ENCODE measurements around the gene PCED1A.

PCED1A gene

GRCh38 chr20:2807019-2807418 is 33.4 kb downstream of the PCED1A start:
- Mint-ChIP-seq H3K4me3 (no peak overlapping the region), H3K27me3 (peaks cover 51% of the 10 kb centered on the region), H3K36me3 (ENCODE audit: low read depth) (no peaks in the 10 kb centered on the region), H3K27ac (no peak overlapping the region), H3K9me3 (no peaks in the 10 kb centered on the region), H3K4me1 (ENCODE audit: low read depth) (no peaks in the 10 kb centered on the region)

GRCh38 chr20:2806351-2806701 is 34.1 kb downstream of the PCED1A start:
- H3K27me3 Mint-ChIP-seq: peaks cover 49% of the 10 kb centered on the region

GRCh38 chr20:2805689-2806350 is 34.6 kb downstream of the PCED1A start:
- H3K9me3 Mint-ChIP-seq: no peaks in the 10 kb centered on the region
- H3K27me3 Mint-ChIP-seq: peaks cover 49% of the 10 kb centered on the region
- H3K4me3 Mint-ChIP-seq: no peak overlapping the region
- H3K36me3 Mint-ChIP-seq (ENCODE audit: low read depth): no peaks in the 10 kb centered on the region
- peaks cover 8% of the 10 kb centered on the region for H3K4me1 Mint-ChIP-seq (ENCODE audit: low read depth)
- no peak overlapping the region for H3K27ac Mint-ChIP-seq

More at GRCh38 chr20:2806351-2806701, 34.1 kb downstream of the PCED1A start:
- Mint-ChIP-seq H3K9me3 (no peaks in the 10 kb centered on the region), H3K27ac (no peak overlapping the region), H3K4me3 (no peak overlapping the region), H3K36me3 (ENCODE audit: low read depth) (no peaks in the 10 kb centered on the region), H3K4me1 (ENCODE audit: low read depth) (peaks cover 3% of the 10 kb centered on the region)

GRCh38 chr20:2804852-2805688 is 35.4 kb downstream of the PCED1A start:
- Mint-ChIP-seq H3K27ac (no peak overlapping the region), H3K9me3 (no peaks in the 10 kb centered on the region), H3K27me3 (peaks cover 53% of the 10 kb centered on the region), H3K4me1 (ENCODE audit: low read depth) (peaks cover 13% of the 10 kb centered on the region), H3K36me3 (ENCODE audit: low read depth) (peaks cover under 1% of the 10 kb centered on the region), H3K4me3 (no peak overlapping the region)

GRCh38 chr20:2804041-2804828 is 36.2 kb downstream of the PCED1A start:
- Mint-ChIP-seq H3K27me3 (peaks cover 60% of the 10 kb centered on the region), H3K27ac (no peak overlapping the region), H3K36me3 (ENCODE audit: low read depth) (peaks cover 4% of the 10 kb centered on the region), H3K4me1 (ENCODE audit: low read depth) (peaks cover 21% of the 10 kb centered on the region), H3K4me3 (no peak overlapping the region), H3K9me3 (no peaks in the 10 kb centered on the region)

- H3K27ac Mint-ChIP-seq: peak overlapping the region; percentile 74
- peak overlapping the region; percentile 73 for H3K4me3 Mint-ChIP-seq
- H3K36me3 Mint-ChIP-seq (ENCODE audit: low read depth): peaks cover 4% of the 10 kb centered on the region
- H3K9me3 Mint-ChIP-seq: no peaks in the 10 kb centered on the region
- H3K4me1 Mint-ChIP-seq (ENCODE audit: low read depth): peaks cover 27% of the 10 kb centered on the region
- peaks cover 61% of the 10 kb centered on the region for H3K27me3 Mint-ChIP-seq
Observed at GRCh38 chr20:2801286-2801728, 39.1 kb downstream of the PCED1A start.

- Mint-ChIP-seq H3K36me3 (ENCODE audit: low read depth) (peaks cover 4% of the 10 kb centered on the region), H3K9me3 (no peaks in the 10 kb centered on the region), H3K27ac (peak within 1 kb of the TSS; percentile 92), H3K27me3 (peaks cover 56% of the 10 kb centered on the region), H3K4me1 (ENCODE audit: low read depth) (peaks cover 27% of the 10 kb centered on the region), H3K4me3 (peak within 1 kb of the TSS; percentile 89)
Observed at GRCh38 chr20:2800521-2801285, 39.8 kb downstream of the PCED1A start, which contains the start of gene CPXM1. CPXM1 (minus strand) TSS chr20:2800627; CDS start chr20:2800572, 55 bp downstream.

- H3K36me3 Mint-ChIP-seq (ENCODE audit: low read depth): peaks cover 4% of the 10 kb centered on the region
- H3K4me1 Mint-ChIP-seq (ENCODE audit: low read depth): peaks cover 27% of the 10 kb centered on the region
- no peaks in the 10 kb centered on the region for H3K9me3 Mint-ChIP-seq
- H3K27me3 Mint-ChIP-seq: peaks cover 56% of the 10 kb centered on the region
- peak overlapping the region; percentile 89 for H3K4me3 Mint-ChIP-seq
- H3K27ac Mint-ChIP-seq: peak overlapping the region; percentile 92
Observed at GRCh38 chr20:2799688-2800520, 40.6 kb downstream of the PCED1A start.

- Mint-ChIP-seq H3K4me1 (ENCODE audit: low read depth) (peaks cover 27% of the 10 kb centered on the region), H3K27ac (peak overlapping the region; percentile 92), H3K36me3 (ENCODE audit: low read depth) (peaks cover 4% of the 10 kb centered on the region), H3K27me3 (peaks cover 52% of the 10 kb centered on the region), H3K9me3 (no peaks in the 10 kb centered on the region), H3K4me3 (peak overlapping the region; percentile 89)
Observed at GRCh38 chr20:2799271-2799670, 41.2 kb downstream of the PCED1A start.

GRCh38 chr20:2798814-2799213 is 41.6 kb downstream of the PCED1A start:
- Mint-ChIP-seq H3K4me1 (ENCODE audit: low read depth) (peaks cover 27% of the 10 kb centered on the region), H3K4me3 (no peak overlapping the region), H3K27me3 (peaks cover 48% of the 10 kb centered on the region)

GRCh38 chr20:2798095-2798805 is 42.2 kb downstream of the PCED1A start:
- Mint-ChIP-seq H3K36me3 (ENCODE audit: low read depth) (peaks cover 4% of the 10 kb centered on the region), H3K9me3 (no peaks in the 10 kb centered on the region), H3K27ac (no peak overlapping the region), H3K4me1 (ENCODE audit: low read depth) (peaks cover 27% of the 10 kb centered on the region), H3K4me3 (no peak overlapping the region), H3K27me3 (peaks cover 45% of the 10 kb centered on the region)

More at GRCh38 chr20:2798814-2799213, 41.6 kb downstream of the PCED1A start:
- no peak overlapping the region for H3K27ac Mint-ChIP-seq
- H3K9me3 Mint-ChIP-seq: no peaks in the 10 kb centered on the region
- peaks cover 4% of the 10 kb centered on the region for H3K36me3 Mint-ChIP-seq (ENCODE audit: low read depth)

- peaks cover 4% of the 10 kb centered on the region for H3K36me3 Mint-ChIP-seq (ENCODE audit: low read depth)
- peaks cover 27% of the 10 kb centered on the region for H3K4me1 Mint-ChIP-seq (ENCODE audit: low read depth)
- no peak overlapping the region for H3K4me3 Mint-ChIP-seq
- peaks cover 38% of the 10 kb centered on the region for H3K27me3 Mint-ChIP-seq
- no peaks in the 10 kb centered on the region for H3K9me3 Mint-ChIP-seq
- no peak overlapping the region for H3K27ac Mint-ChIP-seq
Observed at GRCh38 chr20:2797136-2797983, 43.1 kb downstream of the PCED1A start.

Measured in stimulated activated naive CD8-positive, alpha-beta T cell treated with anti-CD3 and anti-CD28 coated beads, Interleukin-15, Interleukin-2, amounts not matched to agents 100 ng/mL and 50 ng/mL, for 24 hours (primary cell).